ENCODE results near the gene WWC2.
"Not testable (repeated sequence)": the region's sequence is repeated elsewhere in the genome, so short reads cannot be mapped to it uniquely, and the experiment has no call there.

WWC2 gene

GRCh38 chr4:183100827-183101226 lies 1.8 kb downstream of the WWC2 start:
- DNase-seq (ENCODE audit: low spot score), result no peak

DNA sequence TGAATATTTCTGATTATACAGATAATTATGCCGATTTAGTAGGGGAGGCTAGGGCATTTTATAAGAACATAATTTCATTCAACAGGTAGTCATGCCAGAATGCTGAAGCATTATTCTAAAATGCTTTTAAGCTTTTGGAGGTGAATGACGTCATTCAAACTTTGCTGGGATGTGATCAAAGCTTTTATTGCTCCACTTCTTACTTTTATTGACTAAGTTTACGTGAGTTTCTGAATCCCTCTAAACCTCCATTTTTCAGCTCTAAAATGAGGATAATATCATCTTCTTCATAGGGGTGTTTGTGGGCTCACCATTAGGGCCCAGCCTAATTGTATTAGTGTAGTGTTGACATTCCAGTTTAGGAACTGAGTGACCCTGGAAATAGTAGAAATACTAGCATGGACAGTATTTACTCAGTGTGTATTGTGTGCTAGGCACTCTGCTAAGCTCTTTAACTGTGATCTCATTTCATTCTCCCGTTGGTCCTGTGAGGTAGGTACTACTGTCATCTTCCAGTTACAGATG lies 3.0 kb downstream of the WWC2 start:
- DNase-seq (ENCODE audit: low spot score), result no peak

DNA sequence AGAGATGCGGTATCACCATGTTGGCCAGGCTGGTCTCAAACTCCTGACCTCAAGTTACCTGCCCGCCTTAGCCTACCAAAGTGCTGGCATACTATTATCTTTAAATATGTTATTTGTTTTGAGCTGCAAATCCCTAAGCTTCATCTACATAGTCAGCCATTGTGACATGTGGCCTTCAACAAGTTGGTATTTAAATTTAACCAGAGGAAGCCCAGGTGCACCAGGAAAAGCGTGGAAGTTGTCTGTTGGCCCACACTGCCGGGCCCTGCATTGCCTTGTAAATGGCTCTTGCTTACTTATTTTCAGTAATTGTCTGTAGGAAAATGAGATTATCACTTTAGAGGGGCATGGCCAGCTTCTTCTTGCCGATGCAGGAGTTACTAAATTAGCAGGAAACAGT lies 6.0 kb downstream of the WWC2 start:
- no peak for DNase-seq (ENCODE audit: low spot score)

DNA sequence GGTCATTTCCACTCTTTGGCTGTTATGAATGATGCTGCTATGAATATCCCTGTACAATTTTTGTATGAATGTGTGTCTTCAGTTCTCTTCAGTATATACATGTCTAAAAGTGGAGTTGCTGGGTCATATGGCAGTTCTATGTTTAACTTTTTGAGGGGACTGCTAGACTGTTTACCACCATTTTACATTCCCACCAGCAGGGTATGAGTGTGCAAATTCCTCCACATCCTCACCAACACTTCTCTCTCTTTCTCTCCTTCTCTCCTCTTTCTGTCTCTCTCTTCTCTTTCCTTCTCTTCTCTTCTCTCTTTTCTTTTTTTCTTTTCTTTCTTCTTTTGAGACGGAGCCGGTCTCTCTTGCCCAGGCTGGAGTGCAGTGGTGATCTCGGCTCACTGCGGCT lies 7.8 kb downstream of the WWC2 start:
- DNase-seq (ENCODE audit: low spot score), result no peak

DNA sequence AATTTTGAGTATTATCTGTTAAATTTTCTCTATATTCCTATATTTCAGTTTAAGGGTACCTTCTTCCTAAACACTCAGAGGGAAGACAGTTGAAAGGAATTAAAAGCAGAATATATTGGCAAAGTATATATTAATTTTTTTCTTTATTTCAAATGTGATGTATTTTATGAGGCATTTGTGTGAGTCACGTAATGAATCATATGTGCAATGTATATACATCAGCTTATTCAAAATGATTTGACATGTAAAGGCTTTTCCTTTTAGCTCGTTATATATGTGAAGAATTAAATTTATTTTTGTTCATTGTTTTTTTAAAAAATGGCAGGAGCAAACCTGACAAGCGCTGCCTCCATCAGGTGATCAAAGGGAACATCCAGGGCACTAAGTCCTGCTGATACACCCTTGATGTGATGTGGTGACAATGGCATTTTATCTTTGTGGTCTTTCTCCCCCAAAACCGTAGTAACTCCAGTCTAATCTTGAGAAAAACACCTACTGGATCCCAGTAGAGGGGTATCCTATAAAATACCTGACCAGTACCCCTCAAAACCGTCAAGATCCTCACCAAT lies 8.9 kb downstream of the WWC2 start:
- no peak for DNase-seq (ENCODE audit: low spot score)

DNA sequence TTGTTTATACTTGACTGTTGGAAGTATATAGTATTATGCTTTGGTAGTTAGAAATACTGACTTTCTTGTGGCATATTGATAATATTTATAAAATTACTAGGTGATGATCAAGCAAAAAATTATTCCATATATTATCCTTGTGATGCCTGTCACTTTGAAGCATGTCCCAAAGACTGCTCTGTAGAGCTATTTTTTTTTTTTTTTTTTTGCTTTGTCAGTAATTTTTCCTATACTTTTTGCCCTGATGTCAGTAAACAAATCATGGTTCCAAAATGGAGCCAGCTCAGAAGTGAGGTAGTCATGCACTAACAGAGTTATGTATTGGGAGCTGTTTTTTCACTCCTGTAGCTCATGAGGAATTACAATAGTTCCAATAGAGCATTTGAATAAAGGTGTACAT lies 11.2 kb downstream of the WWC2 start:
- DNase-seq (ENCODE audit: low spot score), result no peak

- DNase-seq (ENCODE audit: low spot score), result no peak
These were observed 12.4 kb downstream of the WWC2 start for GRCh38 chr4:183111452-183111885.

DNA sequence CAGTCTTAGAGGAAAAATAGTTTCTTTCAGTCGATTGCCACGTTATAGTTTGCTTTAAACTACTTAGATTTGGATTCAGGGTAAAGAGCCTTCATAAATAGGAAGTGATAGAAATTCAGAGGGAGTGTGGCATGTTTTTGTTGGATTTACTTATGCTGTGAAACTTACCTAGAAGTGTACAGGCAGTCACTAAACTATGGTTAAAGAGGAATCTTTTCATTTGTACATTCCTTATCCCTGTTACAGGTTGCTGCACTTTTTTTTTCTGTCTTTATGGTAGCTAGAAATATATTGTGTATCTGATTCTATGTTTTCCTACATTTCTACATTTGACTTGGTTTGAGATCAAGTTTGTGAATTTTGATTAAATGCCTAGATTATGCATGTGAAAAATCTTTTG lies 19.1 kb downstream of the WWC2 start:
- DNase-seq (ENCODE audit: low spot score), result no peak

DNA sequence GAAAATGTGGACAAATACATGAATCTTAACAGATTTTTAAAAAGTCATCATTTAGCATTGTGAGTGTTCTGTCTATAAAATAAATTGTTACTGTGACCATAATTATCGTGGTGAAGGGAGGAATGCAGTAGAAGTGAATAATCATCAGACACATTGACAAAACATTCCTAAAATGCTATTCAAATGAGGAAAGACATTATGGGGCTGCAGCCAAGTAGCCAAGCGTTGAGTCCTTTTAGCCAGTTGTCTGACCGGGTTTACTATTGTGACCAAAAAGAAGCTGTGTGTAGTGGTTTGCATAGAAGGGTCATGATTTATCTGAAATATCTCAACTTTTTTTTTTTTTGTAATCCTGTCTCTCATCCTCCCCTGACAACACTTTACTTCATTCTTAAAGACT lies 19.5 kb downstream of the WWC2 start:
- no peak for DNase-seq (ENCODE audit: low spot score)

DNA sequence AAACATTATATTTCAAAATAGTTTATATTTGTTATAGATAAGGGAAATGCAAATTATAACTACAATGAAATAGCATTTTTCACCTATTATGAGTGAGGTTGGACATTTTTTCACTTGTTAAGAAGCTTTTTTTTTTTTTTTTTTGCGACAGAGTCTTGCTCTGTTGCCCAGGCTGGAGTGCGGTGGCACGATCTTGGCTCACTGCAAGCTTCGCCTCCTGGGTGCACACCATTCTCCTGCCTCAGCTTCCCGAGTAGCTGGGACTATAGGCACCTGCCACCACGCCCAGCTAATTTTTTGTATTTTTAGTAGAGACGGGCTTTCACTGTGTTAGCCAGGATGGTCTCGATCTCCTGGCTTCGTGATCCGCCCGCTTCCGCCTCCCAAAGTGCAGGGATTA lies 22.6 kb downstream of the WWC2 start:
- DNase-seq (ENCODE audit: low spot score), result not testable (repeated sequence)

- DNase-seq (ENCODE audit: low spot score), result no peak
These were observed 25.2 kb downstream of the WWC2 start for GRCh38 chr4:183124228-183124627.

GRCh38 chr4:183124865-183125264 lies 25.8 kb downstream of the WWC2 start:
- no peak for DNase-seq (ENCODE audit: low spot score)

GRCh38 chr4:183129125-183129524 lies 30.1 kb downstream of the WWC2 start:
- DNase-seq (ENCODE audit: low spot score), result no peak

GRCh38 chr4:183129675-183130074 lies 30.6 kb downstream of the WWC2 start:
- DNase-seq (ENCODE audit: low spot score), result no peak

DNA sequence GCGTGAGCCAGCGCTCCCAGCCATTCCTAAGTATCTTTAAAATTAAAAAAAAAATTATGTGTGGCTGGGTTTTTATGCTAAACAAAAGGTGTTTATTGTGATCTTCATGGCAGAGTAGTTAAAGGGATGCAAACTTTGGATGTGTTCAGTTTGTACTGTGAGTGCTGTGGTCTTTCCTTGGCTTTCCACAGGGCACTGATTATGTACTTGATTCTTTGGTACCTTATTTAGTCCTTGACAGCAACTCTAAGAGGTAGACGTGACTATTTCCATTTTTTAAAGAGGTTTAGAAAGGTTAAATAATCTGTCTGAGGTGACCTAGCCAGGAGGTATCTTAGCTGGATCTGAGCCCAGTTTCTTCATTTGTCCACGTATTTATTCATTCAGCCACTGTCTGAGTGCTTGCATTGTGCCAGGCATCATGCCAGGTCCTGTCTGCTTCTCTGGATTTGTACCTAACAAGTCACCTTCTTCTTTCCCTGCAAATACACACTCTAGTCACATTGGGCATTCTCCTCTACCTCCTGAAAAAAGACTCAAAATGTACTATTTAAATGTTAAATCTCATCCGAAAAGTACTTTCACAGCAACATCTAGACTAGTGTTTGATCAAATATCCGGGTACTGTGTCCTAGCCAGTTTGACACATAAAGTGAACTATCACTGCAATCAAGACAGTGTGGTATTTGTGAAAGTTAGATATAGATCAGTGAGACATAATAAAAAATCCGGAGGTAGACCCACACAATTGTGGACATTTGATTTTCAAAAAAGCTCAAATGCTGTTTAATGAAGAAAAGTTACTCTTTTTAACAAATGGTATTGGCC lies 31.5 kb downstream of the WWC2 start:
- no peak for DNase-seq (ENCODE audit: low spot score)

GRCh38 chr4:183132081-183132480 lies 33.0 kb downstream of the WWC2 start:
- no peak for DNase-seq (ENCODE audit: low spot score)

DNA sequence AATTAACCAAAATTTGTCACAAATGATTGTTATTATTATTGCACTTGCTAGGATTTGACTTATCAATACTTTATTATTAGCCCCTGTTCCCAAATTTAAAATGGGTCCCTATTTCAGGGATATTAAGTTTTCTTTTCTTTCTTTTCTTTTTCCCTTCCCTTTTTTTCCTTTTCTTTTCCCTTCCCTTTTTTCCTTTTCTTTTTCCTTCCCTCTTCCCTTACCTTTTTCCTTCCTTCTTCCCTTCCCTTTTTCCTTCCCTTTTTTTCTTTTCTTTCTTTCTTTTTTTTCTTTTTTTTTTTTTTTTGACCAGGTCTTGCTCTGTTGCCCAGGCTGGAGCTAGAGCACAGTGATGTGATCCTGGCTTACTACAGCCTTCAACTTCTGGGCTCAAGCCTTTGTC lies 33.8 kb downstream of the WWC2 start:
- no peak for DNase-seq (ENCODE audit: low spot score)

GRCh38 chr4:183136855-183137254 lies 37.8 kb downstream of the WWC2 start:
- DNase-seq (ENCODE audit: low spot score), result no peak

DNA sequence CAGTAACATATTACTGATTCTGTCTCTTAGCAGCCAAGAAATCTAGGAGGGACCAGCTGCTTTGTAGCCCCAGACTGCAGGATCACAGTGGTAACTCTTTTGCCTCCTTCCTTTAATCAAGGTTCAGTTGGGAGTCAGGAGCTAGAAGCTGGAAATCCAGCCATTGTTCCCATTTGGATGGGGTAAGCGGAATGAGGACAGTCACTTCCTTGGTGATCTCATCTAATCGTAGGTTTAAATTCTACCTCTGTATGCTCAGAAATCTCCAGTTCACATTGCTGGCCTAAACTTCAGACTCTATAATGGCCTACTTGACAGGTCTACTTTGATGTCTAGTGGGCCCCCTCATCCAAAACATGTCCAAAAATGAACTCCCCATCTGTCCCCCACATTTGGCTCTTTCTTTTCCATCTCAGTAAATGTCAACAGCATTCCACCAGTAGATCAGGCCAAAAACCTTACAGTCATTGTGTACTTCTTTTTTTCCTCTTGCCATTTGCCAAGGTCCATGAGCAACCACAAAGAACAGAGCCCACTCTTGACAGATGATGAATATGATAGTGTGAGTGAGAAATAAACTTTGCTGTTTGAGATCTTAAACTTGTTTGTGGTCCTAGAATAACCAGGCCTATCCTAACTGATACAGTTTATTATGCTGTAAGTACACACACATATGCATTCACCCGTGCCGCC lies 40.1 kb downstream of the WWC2 start:
- no peak for DNase-seq (ENCODE audit: low spot score)

DNA sequence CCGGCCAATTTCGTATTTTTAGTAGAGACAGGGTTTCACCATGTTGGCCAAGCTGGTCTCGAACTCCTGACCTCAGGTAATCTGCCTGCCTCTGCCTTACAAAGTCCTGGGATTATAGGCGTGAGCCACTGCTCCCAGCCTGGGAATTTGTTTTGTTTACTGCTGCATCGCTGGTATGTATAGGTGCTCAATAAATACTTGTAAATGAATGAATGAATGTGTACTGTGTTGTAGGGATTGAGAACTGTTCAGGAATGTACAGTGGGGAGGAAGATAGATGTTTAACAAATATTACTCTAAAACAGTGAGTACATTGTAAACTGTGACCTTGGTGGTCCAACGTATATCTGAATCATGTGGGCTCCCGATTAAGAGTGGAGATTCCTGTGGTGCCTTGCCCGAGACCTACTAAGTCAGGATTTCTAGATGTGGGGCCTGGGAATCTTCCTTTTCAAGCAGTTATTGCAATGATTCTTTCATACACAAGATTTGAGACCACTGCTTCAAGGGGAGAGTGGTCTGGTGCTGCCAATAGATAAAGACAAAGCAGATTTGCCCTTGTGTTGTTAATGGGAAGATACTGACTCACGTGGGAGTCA lies 41.0 kb downstream of the WWC2 start:
- DNase-seq (ENCODE audit: low spot score), result no peak

DNA sequence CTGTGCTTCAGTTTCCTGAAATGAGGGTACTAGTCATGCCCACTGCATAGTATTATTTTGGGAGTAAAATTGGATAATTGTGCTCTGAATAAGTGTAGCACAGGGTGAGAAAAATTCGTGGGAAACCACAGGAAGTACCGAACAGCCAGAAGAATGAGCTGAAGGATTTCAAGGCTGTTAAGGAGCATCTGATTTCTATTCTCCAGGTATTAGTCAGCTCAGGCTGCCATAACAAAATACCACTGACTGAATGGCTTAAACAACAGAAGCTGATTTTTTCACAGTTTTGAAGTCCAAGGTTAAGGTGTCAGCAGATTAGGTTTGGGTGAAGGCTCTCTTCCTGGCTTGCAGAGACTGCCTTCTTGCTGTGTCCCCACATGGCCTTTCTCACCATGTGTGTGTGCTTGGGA lies 41.9 kb downstream of the WWC2 start:
- DNase-seq (ENCODE audit: low spot score), result no peak

DNA sequence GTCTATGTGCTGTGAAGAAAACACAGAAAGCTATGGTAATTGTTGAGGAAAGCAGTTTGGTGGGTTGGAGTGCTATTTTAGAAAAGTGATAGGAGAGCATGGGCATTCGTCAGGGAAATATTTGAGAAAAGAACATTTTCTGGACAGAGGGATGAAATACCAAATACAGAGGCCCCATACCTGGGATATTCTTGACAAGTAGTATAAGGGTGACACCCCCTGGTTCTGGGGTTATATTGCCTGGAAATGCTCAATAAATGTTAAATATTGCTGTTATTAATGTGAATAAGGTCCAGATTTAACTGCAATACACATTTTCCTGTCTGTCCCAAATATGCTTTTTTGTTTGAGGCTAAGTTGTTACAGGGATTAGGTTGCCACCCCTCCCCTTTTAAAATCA lies 42.9 kb downstream of the WWC2 start:
- DNase-seq (ENCODE audit: low spot score), result no peak
